ENCODE measurements around the gene CERS1.

DNA sequence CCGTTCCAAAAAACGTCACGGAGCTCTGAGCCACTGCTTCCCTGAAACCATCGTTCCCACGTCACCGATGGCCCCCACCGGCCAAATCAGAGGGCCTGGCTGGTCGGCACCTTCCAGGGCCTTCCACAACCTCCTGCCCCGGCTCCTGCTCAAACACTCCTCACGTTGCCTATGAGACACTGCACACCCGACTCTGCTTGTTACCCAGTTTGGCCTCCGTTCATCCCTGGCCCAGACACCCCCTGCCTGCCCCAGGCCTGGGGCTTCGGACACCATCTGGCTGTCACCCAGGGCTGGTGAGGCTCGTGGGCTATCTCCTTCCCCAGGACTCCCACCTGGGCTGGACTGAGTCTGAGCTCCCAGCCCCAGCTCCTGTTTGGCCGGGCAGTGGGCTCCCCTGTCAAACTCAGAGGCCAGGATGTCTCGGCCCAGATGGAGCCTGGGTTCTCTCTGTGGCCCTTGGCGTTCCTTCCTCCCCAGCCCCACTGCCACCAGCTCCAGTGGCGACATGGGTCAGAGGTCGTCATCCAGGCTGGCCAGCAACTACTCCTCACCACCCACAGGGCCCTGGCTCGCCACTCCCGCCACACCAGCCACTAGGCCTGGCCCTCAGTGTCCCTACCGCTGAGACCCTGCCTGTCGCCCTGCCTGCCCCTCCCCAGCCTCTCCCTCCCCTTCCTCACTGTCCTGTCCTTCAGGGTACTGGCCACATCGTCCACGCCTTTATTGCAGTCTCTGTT, 17.7 kb downstream of the CERS1 start:
- TF ChIP-seq, protein P1, sequence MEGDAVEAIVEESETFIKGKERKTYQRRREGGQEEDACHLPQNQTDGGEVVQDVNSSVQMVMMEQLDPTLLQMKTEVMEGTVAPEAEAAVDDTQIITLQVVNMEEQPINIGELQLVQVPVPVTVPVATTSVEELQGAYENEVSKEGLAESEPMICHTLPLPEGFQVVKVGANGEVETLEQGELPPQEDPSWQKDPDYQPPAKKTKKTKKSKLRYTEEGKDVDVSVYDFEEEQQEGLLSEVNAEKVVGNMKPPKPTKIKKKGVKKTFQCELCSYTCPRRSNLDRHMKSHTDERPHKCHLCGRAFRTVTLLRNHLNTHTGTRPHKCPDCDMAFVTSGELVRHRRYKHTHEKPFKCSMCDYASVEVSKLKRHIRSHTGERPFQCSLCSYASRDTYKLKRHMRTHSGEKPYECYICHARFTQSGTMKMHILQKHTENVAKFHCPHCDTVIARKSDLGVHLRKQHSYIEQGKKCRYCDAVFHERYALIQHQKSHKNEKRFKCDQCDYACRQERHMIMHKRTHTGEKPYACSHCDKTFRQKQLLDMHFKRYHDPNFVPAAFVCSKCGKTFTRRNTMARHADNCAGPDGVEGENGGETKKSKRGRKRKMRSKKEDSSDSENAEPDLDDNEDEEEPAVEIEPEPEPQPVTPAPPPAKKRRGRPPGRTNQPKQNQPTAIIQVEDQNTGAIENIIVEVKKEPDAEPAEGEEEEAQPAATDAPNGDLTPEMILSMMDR (IDR thresholded peaks at IDR 0.05; ENCODE audit: low read length), result no peak
- TF ChIP-seq EZH2 (IDR thresholded peaks at IDR 0.05; ENCODE audit: borderline replicate concordance, low read length), result no peak

Measured in OCI-LY1 (cell line).